Ishikawa (cell line): Measurements from ENCODE around the gene ZNF350.

ENCODE experiments used
- CEBPB ChIP-seq: IDR thresholded peaks from 2 replicates; pipeline ENCODE4 v1.6.1; 2012
- CREB1 ChIP-seq: IDR thresholded peaks from 2 replicates; pipeline ENCODE4 v1.6.1; 2012; ENCODE audit warnings: low read depth
- EGR1 ChIP-seq: IDR thresholded peaks from 2 replicates; pipeline ENCODE4 v1.6.1; 2012
- EP300 ChIP-seq: IDR thresholded peaks from 2 replicates; pipeline ENCODE4 v1.6.1; 2012; ENCODE audit warnings: borderline replicate concordance
- FOXM1 ChIP-seq: IDR thresholded peaks from 2 replicates; pipeline ENCODE4 v1.6.1; 2012; ENCODE audit warnings: low read depth, borderline replicate concordance
- NFIC ChIP-seq: IDR thresholded peaks from 2 replicates; pipeline ENCODE4 v1.6.1; 2012
- RAD21 ChIP-seq: IDR thresholded peaks from 2 replicates; pipeline ENCODE4 v1.6.1; 2012; ENCODE audit warnings: low read depth
- TAF1 ChIP-seq: IDR thresholded peaks from 2 replicates; pipeline ENCODE4 v1.6.1; 2012; ENCODE audit warnings: low read depth, mild to moderate bottlenecking
- TCF12 ChIP-seq: IDR thresholded peaks from 2 replicates; pipeline ENCODE4 v1.6.1; 2012; ENCODE audit warnings: low read depth
- TEAD4 ChIP-seq: IDR thresholded peaks from 2 replicates; pipeline ENCODE4 v1.6.1; 2012
- YY1 ChIP-seq: IDR thresholded peaks from 2 replicates; pipeline ENCODE4 v1.6.1; 2012; ENCODE audit warnings: low read depth
- ZBTB7A ChIP-seq: IDR thresholded peaks from 2 replicates; pipeline ENCODE4 v1.6.1; 2012; ENCODE audit warnings: low read depth
- TF ChIP-seq, protein P1 (sequence below): IDR thresholded peaks from 2 replicates; pipeline ENCODE4 v1.6.1; 2012
- TF ChIP-seq, protein P2 (sequence below): IDR thresholded peaks from 2 replicates; pipeline ENCODE4 v1.6.1; 2012; ENCODE audit warnings: low read depth, mild to moderate bottlenecking
- TF ChIP-seq, protein P3 (sequence below): IDR thresholded peaks from 2 replicates; pipeline ENCODE4 v1.6.1; 2012

The ZNF350 gene

DNA sequence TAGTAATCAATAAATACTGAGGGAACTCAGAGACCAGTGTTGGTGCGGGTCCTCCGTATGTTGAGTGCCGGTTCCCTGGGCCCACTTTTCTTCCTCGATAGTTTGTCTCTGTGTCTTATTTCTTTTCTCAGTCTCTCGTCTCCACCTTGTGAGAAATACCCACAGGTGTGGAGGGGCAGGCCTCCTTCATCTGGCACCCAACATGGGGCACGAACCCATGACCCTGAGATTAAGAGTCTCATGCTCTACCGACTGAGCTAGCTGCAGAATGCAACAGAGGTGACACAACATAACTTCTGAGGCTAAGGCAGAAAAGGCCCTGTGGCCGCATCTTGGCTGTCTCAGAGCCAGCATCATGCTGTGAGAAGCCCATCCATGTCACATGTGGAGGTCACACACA lies 64.7 kb downstream of the ZNF350 start:
- TF ChIP-seq ZBTB7A (no peak), TEAD4 (no peak), YY1 (no peak), CEBPB (no peak), EGR1 (no peak), NFIC (no peak), EP300 (no peak), FOXM1 (no peak)
- TF ChIP-seq, protein P1, sequence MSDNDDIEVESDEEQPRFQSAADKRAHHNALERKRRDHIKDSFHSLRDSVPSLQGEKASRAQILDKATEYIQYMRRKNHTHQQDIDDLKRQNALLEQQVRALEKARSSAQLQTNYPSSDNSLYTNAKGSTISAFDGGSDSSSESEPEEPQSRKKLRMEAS: no peak
- TF ChIP-seq, protein P2, sequence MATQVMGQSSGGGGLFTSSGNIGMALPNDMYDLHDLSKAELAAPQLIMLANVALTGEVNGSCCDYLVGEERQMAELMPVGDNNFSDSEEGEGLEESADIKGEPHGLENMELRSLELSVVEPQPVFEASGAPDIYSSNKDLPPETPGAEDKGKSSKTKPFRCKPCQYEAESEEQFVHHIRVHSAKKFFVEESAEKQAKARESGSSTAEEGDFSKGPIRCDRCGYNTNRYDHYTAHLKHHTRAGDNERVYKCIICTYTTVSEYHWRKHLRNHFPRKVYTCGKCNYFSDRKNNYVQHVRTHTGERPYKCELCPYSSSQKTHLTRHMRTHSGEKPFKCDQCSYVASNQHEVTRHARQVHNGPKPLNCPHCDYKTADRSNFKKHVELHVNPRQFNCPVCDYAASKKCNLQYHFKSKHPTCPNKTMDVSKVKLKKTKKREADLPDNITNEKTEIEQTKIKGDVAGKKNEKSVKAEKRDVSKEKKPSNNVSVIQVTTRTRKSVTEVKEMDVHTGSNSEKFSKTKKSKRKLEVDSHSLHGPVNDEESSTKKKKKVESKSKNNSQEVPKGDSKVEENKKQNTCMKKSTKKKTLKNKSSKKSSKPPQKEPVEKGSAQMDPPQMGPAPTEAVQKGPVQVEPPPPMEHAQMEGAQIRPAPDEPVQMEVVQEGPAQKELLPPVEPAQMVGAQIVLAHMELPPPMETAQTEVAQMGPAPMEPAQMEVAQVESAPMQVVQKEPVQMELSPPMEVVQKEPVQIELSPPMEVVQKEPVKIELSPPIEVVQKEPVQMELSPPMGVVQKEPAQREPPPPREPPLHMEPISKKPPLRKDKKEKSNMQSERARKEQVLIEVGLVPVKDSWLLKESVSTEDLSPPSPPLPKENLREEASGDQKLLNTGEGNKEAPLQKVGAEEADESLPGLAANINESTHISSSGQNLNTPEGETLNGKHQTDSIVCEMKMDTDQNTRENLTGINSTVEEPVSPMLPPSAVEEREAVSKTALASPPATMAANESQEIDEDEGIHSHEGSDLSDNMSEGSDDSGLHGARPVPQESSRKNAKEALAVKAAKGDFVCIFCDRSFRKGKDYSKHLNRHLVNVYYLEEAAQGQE: no peak
- TF ChIP-seq, protein P3, sequence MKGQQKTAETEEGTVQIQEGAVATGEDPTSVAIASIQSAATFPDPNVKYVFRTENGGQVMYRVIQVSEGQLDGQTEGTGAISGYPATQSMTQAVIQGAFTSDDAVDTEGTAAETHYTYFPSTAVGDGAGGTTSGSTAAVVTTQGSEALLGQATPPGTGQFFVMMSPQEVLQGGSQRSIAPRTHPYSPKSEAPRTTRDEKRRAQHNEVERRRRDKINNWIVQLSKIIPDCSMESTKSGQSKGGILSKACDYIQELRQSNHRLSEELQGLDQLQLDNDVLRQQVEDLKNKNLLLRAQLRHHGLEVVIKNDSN: no peak

DNA sequence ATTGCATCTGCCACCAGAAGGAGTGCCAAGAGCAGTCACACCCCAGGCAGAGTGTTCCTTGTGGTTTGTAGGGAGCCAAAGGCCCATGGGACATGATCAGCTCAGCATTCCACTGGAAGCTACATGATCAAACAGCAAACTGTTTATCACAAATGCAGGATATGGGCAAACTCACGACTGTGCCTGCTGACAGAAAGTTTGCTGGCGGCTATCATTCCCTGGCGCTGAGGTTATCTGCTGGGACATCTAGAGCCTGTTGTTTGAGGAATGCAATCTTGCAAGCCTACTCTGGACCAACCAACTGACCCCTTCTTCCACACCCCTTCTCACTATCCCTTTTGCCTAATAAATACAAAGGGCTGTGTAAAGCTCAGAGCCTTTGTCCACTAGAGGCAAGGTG lies 67.0 kb downstream of the ZNF350 start:
- no peak for TF ChIP-seq EGR1

DNA sequence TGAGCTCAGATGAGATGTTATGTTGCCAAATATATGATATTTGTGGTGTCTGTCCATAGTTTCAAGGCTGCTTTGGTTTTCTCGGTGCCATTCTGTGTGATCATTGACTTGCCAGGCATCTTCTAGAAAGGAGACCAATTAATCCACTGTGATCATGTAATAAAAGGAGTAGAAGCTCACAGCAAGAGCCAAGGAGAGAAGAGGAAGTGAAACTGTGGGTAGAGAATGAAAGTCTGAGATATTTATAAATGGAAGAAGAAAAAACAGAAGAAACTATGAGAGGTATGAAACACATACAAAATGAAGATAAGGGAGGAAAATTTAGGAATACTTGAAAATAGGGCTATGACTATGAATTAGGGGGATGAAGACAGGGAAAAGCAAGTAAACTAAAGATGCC lies 70.5 kb downstream of the ZNF350 start:
- TF ChIP-seq, protein P2: no peak
- TF ChIP-seq, protein P3: no peak
- TF ChIP-seq ZBTB7A (no peak), RAD21 (no peak), CREB1 (no peak), TEAD4 (no peak), FOXM1 (no peak), TCF12 (no peak), EGR1 (no peak), NFIC (no peak), TAF1 (no peak), CEBPB (no peak), EP300 (no peak)

DNA sequence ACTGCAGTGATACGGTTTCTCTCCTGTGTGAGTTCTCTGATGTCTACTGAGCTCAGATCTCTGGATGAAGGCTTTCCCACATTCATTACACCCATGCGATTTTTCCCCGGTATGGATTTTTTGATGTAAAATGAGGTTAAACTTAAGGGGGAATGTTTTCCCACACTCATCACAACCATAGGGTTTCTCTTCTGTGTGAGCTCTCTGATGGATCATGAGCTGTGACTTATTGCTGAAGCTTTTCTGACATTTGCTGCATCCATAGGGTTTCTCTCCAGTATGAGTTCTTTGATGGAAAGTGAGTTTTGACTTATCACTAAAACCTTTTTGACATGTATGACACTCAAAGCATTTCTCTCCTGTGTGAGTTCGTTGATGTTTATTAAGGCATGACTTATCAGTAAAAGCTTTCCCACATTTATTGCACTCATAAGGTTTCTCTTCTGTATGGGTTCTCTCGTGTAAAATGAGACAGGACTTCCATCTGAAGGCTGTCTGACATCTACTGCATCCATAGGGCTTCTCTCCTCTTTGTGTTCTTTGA lies 71.2 kb downstream of the ZNF350 start:
- TF ChIP-seq YY1 (no peak), EGR1 (no peak), TEAD4 (no peak), RAD21 (no peak), EP300 (no peak), TCF12 (no peak), CREB1 (no peak), FOXM1 (no peak), ZBTB7A (no peak)
- TF ChIP-seq, protein P1: no peak
- TF ChIP-seq, protein P3: no peak
- TF ChIP-seq, protein P2: no peak
